HG03135 (cell line): ENCODE measurements around the gene DSE.
A peak's percentile ranks its signal among the peaks of the same experiment; 100 is the strongest.

Experiments used
- ATAC-seq: cut with Tn5 transposase; IDR thresholded peaks from one replicate; pipeline ENCODE4 v1.9.1; 2021; ENCODE audit warnings: mild to moderate bottlenecking, moderate library complexity; ENCODE audit not compliant: unreplicated experiment

The DSE gene

GRCh38 chr6:116386581-116387299 is 16.0 kb downstream of the DSE start:
- no peak for ATAC-seq

DNA sequence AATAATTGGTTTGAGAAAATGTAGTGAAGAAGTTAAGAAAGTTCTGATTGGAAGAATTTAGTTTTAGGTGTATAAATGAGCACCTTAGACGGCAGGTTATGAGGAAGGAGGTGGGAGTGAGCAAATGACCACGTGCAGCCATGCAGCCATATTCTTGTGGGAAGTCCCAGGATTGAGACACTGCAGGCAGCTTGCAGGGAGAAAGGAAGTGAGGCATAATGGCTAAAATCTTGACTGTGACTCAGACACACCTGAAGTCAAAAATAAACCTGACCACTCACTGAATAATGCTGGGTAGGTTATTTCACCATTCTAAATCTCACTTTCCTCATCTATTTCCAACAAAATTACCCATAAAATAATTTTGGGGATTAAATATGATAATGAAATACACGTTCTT is 16.6 kb downstream of the DSE start:
- peak; percentile 52 for ATAC-seq

GRCh38 chr6:116388924-116389323 is 18.2 kb downstream of the DSE start:
- no peak for ATAC-seq

DNA sequence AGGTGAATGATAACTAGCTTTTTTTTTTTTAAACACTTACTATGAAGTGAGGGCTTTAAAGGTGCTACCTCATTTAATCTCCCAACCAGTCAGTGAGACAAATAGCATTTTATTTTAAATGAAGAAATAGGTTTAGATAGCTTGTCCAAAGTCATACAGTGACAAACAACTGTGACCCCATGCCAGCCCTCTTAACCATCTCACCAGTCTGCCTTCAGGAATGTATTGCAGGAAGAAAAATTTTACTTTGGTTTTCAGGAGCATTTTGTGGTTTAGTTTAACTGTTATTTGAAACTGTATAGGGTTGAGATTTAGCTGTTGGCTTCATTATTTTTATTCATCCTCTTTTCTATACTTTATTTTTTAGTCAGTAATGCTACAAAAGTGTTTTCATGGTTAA is 18.6 kb downstream of the DSE start:
- ATAC-seq = no peak

DNA sequence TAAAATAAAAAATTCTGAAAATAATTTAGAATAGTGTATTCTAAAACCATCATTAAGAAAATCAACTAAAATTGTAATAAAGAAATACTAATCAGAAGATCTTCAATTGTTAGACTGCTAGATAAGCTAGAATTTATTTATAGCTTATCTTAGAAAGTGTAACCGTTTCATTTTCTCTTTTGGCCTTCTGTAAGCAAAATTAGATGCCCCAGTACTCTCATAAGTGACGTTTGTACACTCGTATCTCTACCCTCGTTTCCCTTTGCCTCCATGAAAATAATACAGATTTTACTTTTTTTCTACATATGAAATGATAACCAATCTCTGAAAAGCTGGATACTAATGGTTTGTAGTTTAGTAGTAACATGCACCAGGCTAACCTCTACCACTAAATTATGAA is 19.8 kb downstream of the DSE start:
- peak; percentile 63 for ATAC-seq

DNA sequence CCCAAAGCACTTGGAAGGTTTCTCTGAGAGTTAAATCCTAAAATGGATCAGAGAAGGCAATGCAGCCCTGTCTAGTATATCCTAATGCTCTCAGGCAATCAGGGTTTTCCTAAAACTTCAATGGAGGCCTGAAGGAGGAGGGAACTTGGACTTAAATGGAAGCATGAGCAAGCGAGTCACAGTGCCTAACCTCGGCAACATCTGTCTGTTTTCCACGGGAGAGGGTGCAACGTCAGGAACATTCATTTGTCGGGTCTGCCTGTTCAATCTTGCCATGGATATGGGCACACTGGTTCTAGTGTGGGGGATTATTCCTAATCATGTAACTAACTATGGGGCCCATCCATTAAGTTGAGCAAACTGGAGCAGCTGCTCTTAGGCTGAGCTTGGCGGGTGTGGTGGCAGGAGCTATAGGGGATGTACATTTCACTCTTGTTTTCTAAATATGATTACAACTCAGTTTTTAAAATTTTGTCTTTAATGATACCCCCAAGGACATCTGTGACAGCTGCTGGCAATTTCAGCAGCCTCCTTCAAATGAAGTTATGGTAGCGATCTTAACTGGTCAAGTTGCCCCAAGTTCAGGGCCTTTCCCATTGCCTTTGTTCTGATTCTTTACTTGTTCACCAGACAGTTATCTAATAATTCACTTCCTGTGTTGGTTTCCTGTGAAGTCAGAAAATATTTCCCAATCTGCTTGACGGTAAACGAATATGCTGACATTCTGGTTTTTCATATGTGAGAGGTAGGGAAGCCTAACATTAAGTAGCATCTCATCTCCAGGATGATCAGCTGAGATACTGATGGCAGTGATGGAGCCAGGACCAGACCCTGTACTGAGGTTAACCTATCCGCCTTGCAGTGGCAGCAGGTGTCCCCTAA is 21.6 kb downstream of the DSE start:
- no peak for ATAC-seq

DNA sequence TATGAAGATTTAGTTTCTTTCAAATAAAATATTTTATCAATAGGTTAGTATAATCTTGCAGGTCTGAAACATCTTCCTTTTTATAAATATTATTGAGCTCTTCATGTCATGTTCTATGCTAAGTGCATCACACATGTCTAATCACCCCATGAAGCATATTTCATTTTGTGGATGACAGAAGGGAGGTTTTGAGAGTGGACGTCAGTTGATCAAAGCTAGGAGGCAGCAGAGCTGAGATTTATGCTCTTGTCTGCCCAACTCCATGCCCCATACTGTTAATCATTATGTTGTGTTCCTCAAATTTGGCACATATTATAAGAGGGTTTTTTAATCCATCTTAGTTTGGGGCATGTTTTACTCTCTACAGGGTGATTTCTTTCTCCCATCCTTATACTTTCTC is 22.7 kb downstream of the DSE start:
- no peak for ATAC-seq

GRCh38 chr6:116395647-116396046 is 24.9 kb downstream of the DSE start:
- ATAC-seq = no peak

DNA sequence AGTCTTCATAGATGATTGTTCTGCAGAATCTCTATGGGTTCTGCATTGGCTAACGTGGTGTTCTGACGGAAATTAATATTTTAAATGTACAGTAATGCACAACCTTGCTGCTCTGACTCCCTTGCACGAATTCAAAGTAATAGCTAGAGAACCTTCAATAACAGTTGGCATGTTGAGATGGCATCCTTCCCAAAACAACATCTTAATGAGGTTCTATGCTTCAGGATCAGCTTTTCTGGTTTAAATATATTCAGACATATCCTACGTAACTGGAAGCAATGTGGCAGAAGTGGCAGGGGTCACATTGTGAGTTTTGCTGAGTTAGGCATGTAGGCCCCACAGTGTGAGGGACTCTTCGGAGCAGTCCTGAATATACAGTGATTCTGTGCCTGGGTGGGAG is 25.7 kb downstream of the DSE start:
- ATAC-seq = no peak

DNA sequence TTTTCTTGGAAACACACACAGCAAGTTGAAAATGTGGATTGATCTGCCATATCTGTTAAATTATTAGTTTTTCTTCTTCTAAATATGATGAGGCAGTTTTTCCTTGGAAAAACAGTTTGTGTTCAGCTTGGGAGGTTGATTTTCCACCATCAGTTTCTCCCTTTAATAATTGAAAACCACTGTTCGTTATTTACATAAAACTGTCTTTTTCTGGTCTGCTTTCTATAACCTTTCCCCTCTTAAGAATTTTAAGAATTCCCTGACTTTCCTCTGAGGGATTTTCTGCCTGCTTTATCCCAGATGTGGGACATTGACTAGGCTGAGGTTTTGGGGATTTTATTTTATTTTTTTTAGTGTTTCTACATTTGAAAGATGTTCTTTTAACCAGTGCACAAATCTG is 27.2 kb downstream of the DSE start:
- no peak for ATAC-seq

GRCh38 chr6:116398316-116399010 is 27.7 kb downstream of the DSE start:
- no peak for ATAC-seq

- no peak for ATAC-seq
Observed at GRCh38 chr6:116399287-116399686, 28.5 kb downstream of the DSE start.

DNA sequence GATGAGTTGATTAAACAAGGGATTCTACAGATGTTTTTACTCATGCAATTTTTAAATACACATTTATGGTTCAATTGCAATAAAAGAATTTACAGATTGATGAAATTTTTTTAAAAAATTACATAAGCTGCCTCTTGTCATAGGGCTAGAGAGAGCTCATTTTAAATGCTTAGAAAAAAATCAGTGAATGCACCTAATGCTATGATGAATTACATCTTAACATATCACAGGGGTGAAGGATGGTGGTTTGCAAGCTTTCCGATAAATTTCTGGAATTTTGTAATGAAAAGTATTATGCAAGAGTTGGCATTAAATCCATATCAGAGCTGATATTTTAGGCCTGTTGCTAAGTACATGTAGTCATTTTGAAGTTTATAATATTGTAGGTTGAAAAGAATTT is 29.6 kb downstream of the DSE start:
- ATAC-seq = no peak

DNA sequence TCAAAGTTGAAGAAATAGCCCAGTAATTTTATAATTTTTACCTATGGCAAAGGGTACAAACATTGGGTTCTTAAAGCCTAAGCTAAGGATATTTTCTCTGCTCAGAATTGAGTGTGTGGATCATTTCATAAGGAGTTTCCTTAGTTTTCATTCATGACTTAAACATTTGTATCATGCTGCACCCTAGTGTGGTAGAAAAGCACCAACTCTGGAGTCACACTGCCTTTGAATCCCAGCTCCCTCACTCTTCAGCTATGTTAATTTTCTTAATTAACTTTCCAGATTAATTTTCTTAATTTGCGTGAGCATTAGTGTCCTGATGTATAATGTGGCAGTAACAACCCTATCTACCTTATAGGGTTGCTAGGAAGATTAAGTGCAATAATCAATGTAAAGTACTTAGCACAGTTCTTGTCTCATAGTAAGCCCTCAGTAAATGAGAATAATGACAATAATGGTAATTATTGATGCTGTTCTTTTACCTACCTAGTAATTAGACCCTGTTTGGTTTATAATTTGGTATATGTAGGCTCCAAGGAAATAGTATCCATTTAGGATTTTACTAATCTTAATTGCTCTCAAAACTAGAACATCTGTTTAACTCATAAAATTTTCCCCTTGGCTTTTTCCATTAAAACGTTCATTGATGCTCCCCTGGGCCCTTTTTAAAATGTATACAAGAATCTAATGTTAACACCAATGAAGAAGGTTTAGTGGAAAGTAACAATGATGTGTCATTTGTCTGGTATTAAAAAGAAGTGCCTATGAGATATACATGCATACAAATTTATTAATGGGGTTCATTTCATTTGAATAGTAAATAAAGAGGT is 31.6 kb downstream of the DSE start:
- no peak for ATAC-seq

- ATAC-seq = no peak
Observed at GRCh38 chr6:116403205-116403604, 32.5 kb downstream of the DSE start.

- ATAC-seq = no peak
Observed at GRCh38 chr6:116404696-116405095, 33.9 kb downstream of the DSE start.

DNA sequence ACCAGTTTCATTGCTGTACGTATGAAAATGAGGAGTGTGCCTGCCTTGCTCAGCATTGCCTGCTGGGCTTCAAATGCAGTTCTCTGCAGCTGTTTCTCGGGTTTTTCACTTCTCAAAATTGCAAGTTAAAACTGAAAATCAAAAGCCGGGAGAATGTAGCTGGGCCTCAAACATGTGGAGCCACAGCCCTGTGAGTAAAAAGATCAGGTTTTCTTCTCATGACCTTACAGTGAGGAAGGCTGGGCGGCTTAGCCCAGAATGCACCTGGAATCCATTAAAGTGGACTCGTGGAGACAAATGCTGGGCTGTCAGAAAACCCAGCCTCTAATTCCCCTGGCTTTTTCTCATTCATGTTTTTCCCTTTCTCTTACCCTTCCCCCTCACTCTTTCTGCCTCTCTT is 34.4 kb downstream of the DSE start:
- peak; percentile 65 for ATAC-seq

DNA sequence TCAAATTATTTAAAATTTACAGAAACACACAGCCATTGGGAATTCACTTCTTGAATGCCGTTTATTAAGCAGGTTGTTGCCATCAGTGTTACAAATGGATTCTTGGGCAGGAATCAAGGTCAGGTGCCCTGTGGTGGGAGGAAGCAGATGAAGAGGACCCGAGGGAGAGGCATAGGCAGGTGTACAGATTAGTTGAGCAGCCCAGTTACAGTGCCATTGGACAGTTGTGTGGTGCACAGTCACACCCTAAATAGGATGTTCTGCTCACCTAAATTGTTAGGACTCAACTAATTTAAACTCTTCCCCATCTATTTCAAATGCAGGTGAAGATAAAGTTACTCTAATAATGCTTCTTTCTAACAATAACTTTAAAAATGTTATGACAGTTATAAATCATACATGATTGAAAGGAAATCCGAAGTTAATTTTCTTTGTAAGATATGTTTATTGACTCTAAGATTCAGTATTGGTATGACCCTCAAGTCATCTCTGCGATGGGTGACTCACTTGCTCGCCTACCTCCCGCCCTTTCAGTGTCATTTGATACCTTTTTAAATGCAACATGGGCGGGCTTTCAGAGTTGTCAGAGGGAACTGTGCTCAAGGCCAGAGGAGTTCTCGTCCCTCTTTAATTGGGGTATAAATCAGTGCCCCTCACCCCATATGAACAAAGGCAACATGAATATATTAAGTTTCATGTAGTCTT is 35.1 kb downstream of the DSE start:
- no peak for ATAC-seq

DNA sequence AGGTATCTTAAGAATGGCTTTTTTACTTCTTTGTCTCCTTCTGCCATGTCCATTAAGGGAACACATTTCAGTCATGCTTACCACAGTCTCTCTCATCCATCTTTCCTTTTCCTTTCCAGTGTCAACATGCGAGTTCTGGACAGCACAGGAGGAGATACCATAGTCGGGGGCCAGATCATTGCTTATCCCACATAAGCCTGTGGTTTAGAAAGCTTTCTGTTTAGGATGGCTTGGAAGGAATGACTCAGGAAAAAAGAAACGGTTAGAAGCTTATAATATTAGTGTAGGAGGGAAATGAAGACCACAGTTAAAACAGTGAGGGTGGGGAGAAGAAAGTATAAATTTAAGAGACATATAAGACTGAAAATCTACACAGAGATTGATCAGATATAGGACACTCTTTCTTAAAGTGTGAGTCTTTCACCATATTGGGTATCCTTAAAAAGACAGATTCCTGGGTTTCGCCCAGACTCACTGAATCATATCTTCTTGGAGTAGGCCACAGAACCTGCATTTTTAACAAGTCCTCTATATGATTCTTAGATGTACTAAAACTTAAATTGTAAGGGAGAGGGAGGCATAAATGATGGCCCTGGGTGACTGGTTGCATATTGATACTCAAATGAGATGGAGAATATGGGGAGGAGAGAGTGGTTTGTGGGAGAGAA is 36.1 kb downstream of the DSE start:
- ATAC-seq = no peak

DNA sequence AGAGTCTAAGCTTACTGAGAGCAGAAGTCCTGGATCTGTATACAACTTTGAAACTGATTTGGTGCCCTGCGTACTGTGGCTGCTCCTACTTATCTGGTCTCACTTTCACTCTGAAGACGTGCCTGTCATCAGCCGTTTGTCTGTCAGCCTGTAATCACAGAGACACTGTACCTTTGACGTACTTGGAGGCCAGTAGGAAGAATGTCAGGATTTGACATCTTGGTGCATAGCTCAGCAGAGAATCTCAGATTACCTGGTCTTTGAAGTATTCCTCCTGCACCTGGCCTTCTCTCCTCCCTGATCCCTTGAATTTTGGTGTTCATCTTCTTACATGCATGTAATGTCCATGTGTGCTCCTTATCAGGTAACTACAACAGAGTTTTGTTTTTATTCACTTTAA is 37.7 kb downstream of the DSE start:
- no peak for ATAC-seq
